NT2/D1 (cell line): ENCODE results near the gene RALGDS.

Experiments used
- SUZ12 ChIP-seq: IDR thresholded peaks from 2 replicates; pipeline ENCODE4 v1.6.1; 2011; ENCODE audit not compliant: insufficient read length, insufficient read depth; ENCODE audit errors: extremely low read depth
- YY1 ChIP-seq: IDR thresholded peaks from 2 replicates; pipeline ENCODE4 v1.6.1; 2011; ENCODE audit not compliant: insufficient read length, insufficient read depth
- ZNF274 ChIP-seq: IDR thresholded peaks from 2 replicates; pipeline ENCODE4 v1.6.1; 2011; ENCODE audit warnings: mild to moderate bottlenecking, low read depth, low read length

DNA sequence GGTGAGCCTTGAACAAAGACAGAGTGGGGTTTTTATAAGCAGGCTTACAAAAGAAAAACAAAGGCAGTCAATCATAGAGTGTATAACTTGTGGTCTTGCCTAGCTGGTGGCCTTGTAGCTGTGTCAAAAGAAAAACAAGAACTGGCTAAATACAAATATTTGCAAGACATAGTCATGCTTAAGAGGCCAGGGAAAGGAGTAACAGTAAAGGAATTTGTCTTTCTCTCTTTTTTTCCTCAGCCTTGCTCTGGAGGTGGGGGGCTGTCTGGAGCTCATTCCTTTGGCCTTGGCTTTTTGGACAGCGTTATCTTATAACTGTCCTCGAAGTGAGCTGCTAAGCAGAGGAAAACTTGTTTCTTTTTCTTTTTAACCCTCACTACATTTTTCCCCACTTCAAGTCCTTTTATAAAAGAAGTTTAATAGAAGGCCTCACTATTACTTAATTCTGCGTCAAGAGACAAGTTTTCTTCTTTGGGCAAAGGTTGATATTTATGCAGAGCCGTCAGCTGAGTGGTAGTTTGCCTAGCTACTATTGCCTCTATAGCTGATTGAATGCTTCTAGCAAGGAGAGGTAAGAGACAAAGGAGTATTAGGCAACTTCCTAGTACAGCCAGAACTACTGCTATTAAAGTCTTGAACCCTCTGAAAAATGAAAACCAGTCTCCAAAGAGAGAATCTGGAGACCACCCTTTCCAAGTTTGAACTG, 45.0 kb downstream of the RALGDS start:
- no peak for TF ChIP-seq SUZ12
- TF ChIP-seq YY1, result no peak
- TF ChIP-seq ZNF274, result no peak
